Esophagus (tissue), 2 donors: ENCODE results near the gene TBX21. TPM values are rescaled to one million over a fixed set of nuclear protein-coding genes. Genes with fewer than 3 reads are reported as not detected.
"Not testable (repeated sequence)": the region's sequence is repeated elsewhere in the genome, so short reads cannot be mapped to it uniquely, and the experiment has no call there.

ENCODE experiments used
- H3K27ac ChIP-seq, 2 donors: one replicate each; pipeline ENCODE4 v1.5.1; 2013; ENCODE audit warnings: low read depth in 2 of 2, mild to moderate bottlenecking in 2 of 2, inconsistent platforms in 1 of 2, low read length in 1 of 2, moderate library complexity in 1 of 2
- H3K27me3 ChIP-seq, 2 donors: one replicate each; pipeline ENCODE4 v1.6.1; 2013; ENCODE audit warnings: low read length in 2 of 2, control low read depth in 1 of 2, mild to moderate bottlenecking in 1 of 2; ENCODE audit not compliant: insufficient read depth in 2 of 2, control insufficient read depth in 1 of 2
- H3K36me3 ChIP-seq, 2 donors: one replicate each; pipeline ENCODE4 v1.6.1; 2013; ENCODE audit warnings: low read length in 1 of 2; ENCODE audit not compliant: control insufficient read depth in 2 of 2, insufficient read depth in 2 of 2
- H3K4me1 ChIP-seq, 2 donors: one replicate each; pipeline ENCODE4 v1.6.1; 2013; ENCODE audit warnings: low read length in 1 of 2; ENCODE audit not compliant: control insufficient read depth in 2 of 2, insufficient read depth in 2 of 2
- H3K4me3 ChIP-seq, 2 donors: one replicate each; pipeline ENCODE4 v1.5.1; 2013; ENCODE audit warnings: low read length in 2 of 2, mild to moderate bottlenecking in 2 of 2, low read depth in 1 of 2, moderate library complexity in 1 of 2
- H3K9me3 ChIP-seq, 2 donors: one replicate each; pipeline ENCODE4 v1.6.1; 2013; ENCODE audit warnings: mild to moderate bottlenecking in 2 of 2, low read depth in 1 of 2, low read length in 1 of 2, moderate library complexity in 1 of 2; ENCODE audit not compliant: control insufficient read depth in 2 of 2, insufficient read depth in 1 of 2
- WGBS, 2 donors: extraction: QIAGEN DNeasy Blood & Tissue Kit; methylation state at CpG; one replicate each; pipeline ENCODE4 v1.1.7; 2013; 5-methylcytosine and 5-hydroxymethylcytosine counted together
- polyA plus RNA-seq, 2 donors: library from polyadenylated mRNA; stranded (reverse); fragments of 200-250 nt; gene quantifications; one replicate each; pipeline ENCODE4 v1.2.3, GENCODE V29; 2013
- donor health status: healthy with polysubstance abuse.
- donor health status: Bipolar disorder and iron deficiency.

The TBX21 gene
- polyA plus RNA-seq, 2 donors = 0.18 to 0.24 TPM

DNA sequence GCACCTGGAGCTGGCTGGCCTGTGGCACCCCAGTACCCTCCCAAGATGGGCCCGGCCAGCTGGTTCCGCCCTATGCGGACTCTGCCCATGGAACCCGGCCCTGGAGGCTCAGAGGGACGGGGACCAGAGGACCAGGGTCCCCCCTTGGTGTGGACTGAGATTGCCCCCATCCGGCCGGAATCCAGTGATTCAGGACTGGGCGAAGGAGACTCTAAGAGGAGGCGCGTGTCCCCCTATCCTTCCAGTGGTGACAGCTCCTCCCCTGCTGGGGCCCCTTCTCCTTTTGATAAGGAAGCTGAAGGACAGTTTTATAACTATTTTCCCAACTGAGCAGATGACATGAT is 12.0 kb downstream of the TBX21 start:
- H3K4me1 ChIP-seq = no peaks in the 10 kb centered on the region
- peaks cover 0 to 1% of the 10 kb centered on the region in 2 donors for H3K36me3 ChIP-seq
- no peak overlapping the region for H3K27ac ChIP-seq
- peaks cover 0 to 2% of the 10 kb centered on the region in 2 donors for H3K9me3 ChIP-seq
- H3K4me3 ChIP-seq = no peak overlapping the region
- WGBS, 2 donors = 64 to 76% methylated on average over 10 of the region's 10 CpGs
- H3K27me3 ChIP-seq = peaks cover 3 to 4% of the 10 kb centered on the region in 2 donors

- Histone ChIP-seq H3K36me3 (no peaks in the 10 kb centered on the region), H3K4me1 (no peaks in the 10 kb centered on the region), H3K9me3 (peaks cover 0 to 3% of the 10 kb centered on the region in 2 donors), H3K27ac (no peak overlapping the region), H3K4me3 (no peak overlapping the region), H3K27me3 (no peaks in the 10 kb centered on the region)
- 83 to 85% methylated on average over 3 of the region's 3 CpGs for whole genome bisulfite sequencing, 2 donors
These were observed 18.4 kb downstream of the TBX21 start for GRCh38 chr17:47751471-47751870.

DNA sequence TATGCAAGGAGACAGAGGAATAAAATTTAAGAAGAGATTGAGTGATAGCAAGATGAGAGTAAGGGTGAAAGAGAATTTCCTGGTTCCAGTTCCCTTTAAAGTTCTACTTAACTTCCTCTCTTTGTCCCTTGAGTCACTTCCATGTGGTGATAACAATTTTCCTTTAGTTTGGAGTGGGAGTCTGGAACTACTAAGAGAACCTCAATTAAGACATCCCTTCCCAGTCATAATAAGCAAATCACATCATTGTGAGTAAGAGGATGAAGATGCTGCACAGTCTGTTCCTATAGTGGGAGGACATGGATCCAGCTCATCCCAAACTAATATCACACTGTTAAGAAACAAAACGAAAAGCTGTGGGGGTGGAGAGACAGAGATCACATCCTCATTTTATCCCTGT is 24.4 kb downstream of the TBX21 start:
- WGBS, 2 donors = 29 to 37% methylated on average over 1 of the region's 1 CpG
- Histone ChIP-seq H3K27ac (no peak overlapping the region), H3K4me3 (no peak overlapping the region), H3K4me1 (no peaks in the 10 kb centered on the region), H3K36me3 (no peaks in the 10 kb centered on the region), H3K9me3 (peaks cover 0 to 6% of the 10 kb centered on the region in 2 donors), H3K27me3 (no peaks in the 10 kb centered on the region)

DNA sequence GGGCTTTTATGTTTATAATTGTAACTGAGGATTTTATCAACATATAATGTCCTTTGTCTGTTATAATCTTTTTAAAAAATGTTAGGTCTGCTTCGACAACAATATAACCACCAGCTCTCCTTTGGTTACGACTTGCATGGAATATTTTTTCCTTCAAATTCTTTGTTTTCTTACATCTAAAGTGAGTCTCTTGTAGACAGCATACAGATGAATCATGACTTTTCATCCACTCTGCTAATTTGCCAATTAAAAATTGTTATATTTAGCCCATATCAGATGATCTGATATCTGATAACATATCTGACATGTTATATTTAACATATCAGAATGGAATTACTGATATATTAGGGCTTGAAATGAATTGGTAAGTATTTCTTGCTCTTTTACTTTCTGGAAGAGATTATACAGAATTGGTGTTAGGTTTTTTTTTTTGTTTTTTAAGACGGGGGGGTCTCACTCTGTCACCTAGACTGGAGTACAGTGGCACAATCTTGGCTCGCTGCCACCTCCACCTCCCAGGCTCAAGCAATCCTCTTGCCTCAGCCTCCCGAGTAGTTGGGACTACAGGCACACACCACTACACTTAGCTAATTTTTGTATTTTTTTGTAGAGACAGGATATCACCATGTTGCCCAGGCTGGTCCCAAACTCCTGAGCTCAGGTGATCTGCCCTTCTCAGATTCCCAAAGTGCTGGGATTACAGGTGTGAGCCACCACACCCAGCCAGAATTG is 27.5 kb downstream of the TBX21 start:
- Histone ChIP-seq H3K4me3 (no peak overlapping the region), H3K27ac (no peak overlapping the region), H3K36me3 (no peaks in the 10 kb centered on the region), H3K9me3 (peaks cover 0 to 8% of the 10 kb centered on the region in 2 donors), H3K4me1 (no peaks in the 10 kb centered on the region), H3K27me3 (no peaks in the 10 kb centered on the region)
- 71 to 80% methylated on average over 5 of the region's 5 CpGs for WGBS, 2 donors

DNA sequence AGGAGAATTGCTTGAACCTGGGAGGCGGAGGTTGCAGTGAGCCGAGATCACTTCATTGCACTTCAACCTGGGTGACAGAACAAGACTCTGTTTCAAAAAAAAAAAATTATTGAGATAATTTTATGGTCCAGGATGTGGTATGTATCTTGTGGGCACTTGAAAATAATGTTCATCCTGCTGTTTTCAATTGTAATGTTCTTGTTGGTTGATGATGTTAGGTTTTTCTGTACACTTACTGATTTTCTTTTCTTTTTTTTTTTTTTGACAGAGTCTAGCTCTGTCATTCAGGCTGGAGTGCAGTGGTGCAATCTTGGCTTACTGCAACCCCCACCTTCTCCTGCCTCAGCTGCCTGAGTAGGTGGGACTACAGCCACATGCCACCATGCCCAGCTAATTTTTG is 29.7 kb downstream of the TBX21 start:
- Histone ChIP-seq H3K9me3 (peaks cover 0 to 4% of the 10 kb centered on the region in 2 donors), H3K4me3 (no peak overlapping the region), H3K27ac (no peak overlapping the region), H3K36me3 (no peaks in the 10 kb centered on the region), H3K4me1 (no peaks in the 10 kb centered on the region), H3K27me3 (no peaks in the 10 kb centered on the region)
- 81 to 84% methylated on average over 2 of the region's 2 CpGs for WGBS, 2 donors

GRCh38 chr17:47763913-47764582 is 31.0 kb downstream of the TBX21 start:
- no peaks in the 10 kb centered on the region for H3K36me3 ChIP-seq
- no peaks in the 10 kb centered on the region for H3K4me1 ChIP-seq
- no peaks in the 10 kb centered on the region for H3K27me3 ChIP-seq
- peaks cover 0 to 4% of the 10 kb centered on the region in 2 donors for H3K9me3 ChIP-seq
- 72 to 81% methylated on average over 3 of the region's 3 CpGs for WGBS, 2 donors
- H3K4me3 ChIP-seq = no peak overlapping the region
- no peak overlapping the region for H3K27ac ChIP-seq

GRCh38 chr17:47773649-47774048 is 40.6 kb downstream of the TBX21 start:
- H3K9me3 ChIP-seq, H3K36me3 ChIP-seq, H3K27ac ChIP-seq, H3K4me1 ChIP-seq, H3K27me3 ChIP-seq, H3K4me3 ChIP-seq: not testable (repeated sequence)
- WGBS, 2 donors = 86 to 89% methylated on average over 9 of the region's 9 CpGs

- peaks cover 5 to 10% of the 10 kb centered on the region in 2 donors for H3K27me3 ChIP-seq
- WGBS, 2 donors = 67 to 68% methylated on average over 4 of the region's 4 CpGs
These were observed 41.3 kb downstream of the TBX21 start for GRCh38 chr17:47774331-47774730.

GRCh38 chr17:47774987-47775580 is 42.0 kb downstream of the TBX21 start:
- 56 to 69% methylated on average over 1 of the region's 1 CpG for WGBS, 2 donors
- peaks cover 5 to 10% of the 10 kb centered on the region in 2 donors for H3K27me3 ChIP-seq
- H3K36me3 ChIP-seq = no peaks in the 10 kb centered on the region
- H3K9me3 ChIP-seq = peaks cover 0 to 4% of the 10 kb centered on the region in 2 donors
- no peak overlapping the region for H3K27ac ChIP-seq
- no peak overlapping the region for H3K4me3 ChIP-seq
- H3K4me1 ChIP-seq = no peaks in the 10 kb centered on the region

More at GRCh38 chr17:47774331-47774730, 41.3 kb downstream of the TBX21 start:
- Histone ChIP-seq H3K9me3 (peaks cover 0 to 4% of the 10 kb centered on the region in 2 donors), H3K4me3 (no peak overlapping the region), H3K4me1 (no peaks in the 10 kb centered on the region), H3K27ac (no peak overlapping the region), H3K36me3 (no peaks in the 10 kb centered on the region)
